GM23248 (cell line): ENCODE measurements around the gene RAI14. TPM values are rescaled to one million over a fixed set of nuclear protein-coding genes. Genes with fewer than 3 reads are reported as not detected.

ENCODE experiments used
- DNase-seq: peaks from one replicate; pipeline ENCODE4 v3.0.0-alpha.2; 2015
- H2AFZ ChIP-seq: fragments of 200-600 bp; sonication (generic); 2 replicates; pipeline ENCODE4 v1.6.1; 2016; ENCODE audit warnings: antibody characterized with exemption
- H3F3A ChIP-seq: fragments of 200-600 bp; sonication (generic); 2 replicates; pipeline ENCODE4 v1.6.1; 2016; ENCODE audit warnings: mild to moderate bottlenecking, antibody characterized with exemption, mixed run types; ENCODE audit not compliant: insufficient read depth
- H3K27ac ChIP-seq: fragments of 200-600 bp; sonication (generic); 2 replicates; pipeline ENCODE4 v1.5.1; 2016; ENCODE audit warnings: mild to moderate bottlenecking
- H3K27me3 ChIP-seq: fragments of 200-600 bp; sonication (generic); replicated peaks from 2 replicates; pipeline ENCODE4 v1.6.1; 2016; ENCODE audit warnings: mild to moderate bottlenecking; ENCODE audit not compliant: insufficient read depth
- H3K36me3 ChIP-seq: fragments of 200-600 bp; sonication (generic); 2 replicates; pipeline ENCODE4 v1.6.1; 2016; ENCODE audit warnings: low read depth, mild to moderate bottlenecking
- H3K4me1 ChIP-seq: fragments of 200-600 bp; sonication (generic); 2 replicates; pipeline ENCODE4 v1.6.1; 2016; ENCODE audit warnings: mild to moderate bottlenecking; ENCODE audit not compliant: insufficient read depth
- H3K4me2 ChIP-seq: fragments of 200-600 bp; sonication (generic); one replicate; pipeline ENCODE4 v1.6.1; 2016; ENCODE audit warnings: mild to moderate bottlenecking; ENCODE audit not compliant: unreplicated experiment
- H3K4me3 ChIP-seq: fragments of 200-600 bp; sonication (generic); 2 replicates; pipeline ENCODE4 v1.5.1; 2016; ENCODE audit warnings: mild to moderate bottlenecking
- H3K79me2 ChIP-seq: fragments of 200-600 bp; sonication (generic); 2 replicates; pipeline ENCODE4 v1.6.1; 2016; ENCODE audit warnings: mild to moderate bottlenecking; ENCODE audit not compliant: insufficient read depth
- H3K9ac ChIP-seq: fragments of 200-600 bp; sonication (generic); 2 replicates; pipeline ENCODE4 v1.6.1; 2016; ENCODE audit warnings: mild to moderate bottlenecking
- H3K9me2 ChIP-seq: fragments of 200-600 bp; sonication (generic); 2 replicates; pipeline ENCODE4 v1.6.1; 2016; ENCODE audit warnings: mixed run types, mild to moderate bottlenecking, moderate library complexity; ENCODE audit not compliant: insufficient read depth
- H3K9me3 ChIP-seq: fragments of 200-600 bp; sonication (generic); one replicate; pipeline ENCODE4 v1.6.1; 2017; ENCODE audit warnings: low read depth
- H4K20me1 ChIP-seq: fragments of 200-600 bp; sonication (generic); 2 replicates; pipeline ENCODE4 v1.6.0; 2016; ENCODE audit not compliant: insufficient read depth
- EZH2 ChIP-seq: fragments of 200-600 bp; sonication (generic); IDR thresholded peaks from 2 replicates; pipeline ENCODE4 v1.6.1; 2018; ENCODE audit warnings: antibody characterized with exemption, mild to moderate bottlenecking; ENCODE audit not compliant: insufficient read depth, poor library complexity, severe bottlenecking
- EZH2phosphoT487 ChIP-seq: fragments of 200-600 bp; sonication (generic); IDR thresholded peaks from 2 replicates; pipeline ENCODE4 v1.6.1; 2018; ENCODE audit warnings: antibody characterized with exemption, moderate library complexity, mild to moderate bottlenecking, low read depth; ENCODE audit not compliant: insufficient read depth
- WGBS, 2 experiments: methylation state at CpG; one replicate each; pipeline ENCODE4 v1.1.6; 2015 to 2017; ENCODE audit warnings: low lambda C conversion rate in 2 of 2, low coverage in 1 of 2; ENCODE audit errors: missing lambda C conversion rate in 2 of 2; 5-methylcytosine and 5-hydroxymethylcytosine counted together
- in situ Hi-C: fragments of 300-500 bp; cut with MboI; formaldehyde crosslinking; loops from 2 replicates; pipeline ENCODE4 v1.15.0; 2020
- polyA plus RNA-seq: library from polyadenylated mRNA; unstranded; fragments of >200 nt; fragmentation: Nextera tagmentation; extraction: Ambion mirVana; gene quantifications from 2 replicates; pipeline ENCODE4 v1.2.1, GENCODE V29; 2016
- total RNA-seq: library from RNA; depleted of rRNA; stranded (reverse); fragments of >200 nt; shearing (Covaris generic); gene quantifications from 2 replicates; pipeline ENCODE4 v1.2.3, GENCODE V29; 2014

Gene RAI14
- total and polyA plus RNA-seq, 2 experiments from 2014 or later, result 116 to 124 TPM

- peak; percentile 66 for DNase-seq
- in situ Hi-C loops, result no loop called here
- no peaks in the 10 kb centered on the region for H3K9me3 ChIP-seq
- peak overlapping the region; percentile 11 for H3K4me2 ChIP-seq
- peak overlapping the region; percentile 40 for H3K27ac ChIP-seq
- H3K9ac ChIP-seq, result no peak overlapping the region
- no peaks in the 10 kb centered on the region for H3K27me3 ChIP-seq
- no peak overlapping the region for H3K4me3 ChIP-seq
- H2AFZ ChIP-seq, result no peak overlapping the region
- peaks cover 92% of the 10 kb centered on the region for H3K79me2 ChIP-seq
- no peaks in the 10 kb centered on the region for H3K9me2 ChIP-seq
- peaks cover 6% of the 10 kb centered on the region; the same call in 1 of the 2 replicates for H3K36me3 ChIP-seq
- no peak for TF ChIP-seq EZH2
- 0 out of 2 replicates have a peak, but pooled peaks have one; percentile 48 for TF ChIP-seq EZH2phosphoT487
- 0 to 6% methylated on average over 1 of the region's 1 CpG for WGBS, 2 experiments
- no peaks in the 10 kb centered on the region for H4K20me1 ChIP-seq
- H3K4me1 ChIP-seq, result peaks cover 45% of the 10 kb centered on the region
- H3F3A ChIP-seq, result peaks cover 55% of the 10 kb centered on the region
Measured at GRCh38 chr5:34715711-34716110, 59.6 kb downstream of the RAI14 start.

GRCh38 chr5:34716986-34717385 lies 60.9 kb downstream of the RAI14 start:
- Histone ChIP-seq H3K36me3 (peaks cover 2% of the 10 kb centered on the region; the same call in 1 of the 2 replicates), H2AFZ (no peak overlapping the region), H3K79me2 (peaks cover 91% of the 10 kb centered on the region), H3K27me3 (no peaks in the 10 kb centered on the region), H3K4me1 (peaks cover 42% of the 10 kb centered on the region), H3F3A (peaks cover 59% of the 10 kb centered on the region), H3K9me3 (no peaks in the 10 kb centered on the region), H3K27ac (peak overlapping the region; percentile 81), H4K20me1 (no peaks in the 10 kb centered on the region), H3K4me2 (peak overlapping the region; percentile 75), H3K9me2 (no peaks in the 10 kb centered on the region), H3K4me3 (peak overlapping the region; percentile 45), H3K9ac (peak overlapping the region; percentile 57)
- TF ChIP-seq EZH2 (no peak), EZH2phosphoT487 (no peak)
- WGBS, 2 experiments, result 48 to 54% methylated on average over 2 of the region's 2 CpGs
- DNase-seq, result peak; percentile 56
- in situ Hi-C loops, result no loop called here

- 20 to 22% methylated on average over 9 of the region's 9 CpGs for WGBS, 2 experiments
- H3K36me3 ChIP-seq, result no peaks in the 10 kb centered on the region
- peak; percentile 97 for DNase-seq
- peak overlapping the region; percentile 45 for H3K4me3 ChIP-seq
- no peak for TF ChIP-seq EZH2
- TF ChIP-seq EZH2phosphoT487, result peak; percentile 91
- H3K9ac ChIP-seq, result peak overlapping the region; percentile 57
- H3K27me3 ChIP-seq, result no peaks in the 10 kb centered on the region
- H2AFZ ChIP-seq, result no peak overlapping the region
- peaks cover 42% of the 10 kb centered on the region for H3K4me1 ChIP-seq
- peaks cover 91% of the 10 kb centered on the region for H3K79me2 ChIP-seq
- no peaks in the 10 kb centered on the region for H3K9me2 ChIP-seq
- H3K4me2 ChIP-seq, result peak overlapping the region; percentile 75
- no peaks in the 10 kb centered on the region for H4K20me1 ChIP-seq
- peaks cover 62% of the 10 kb centered on the region for H3F3A ChIP-seq
- peak overlapping the region; percentile 81 for H3K27ac ChIP-seq
- no peaks in the 10 kb centered on the region for H3K9me3 ChIP-seq
- in situ Hi-C loops, result no loop called here
Measured at GRCh38 chr5:34717426-34718327, 61.5 kb downstream of the RAI14 start.

- Histone ChIP-seq H3K4me3 (no peak overlapping the region), H3K79me2 (peaks cover 91% of the 10 kb centered on the region), H3K4me1 (peaks cover 42% of the 10 kb centered on the region), H3K9ac (no peak overlapping the region), H3K9me2 (no peaks in the 10 kb centered on the region), H2AFZ (no peak overlapping the region), H3F3A (peaks cover 56% of the 10 kb centered on the region), H3K9me3 (no peaks in the 10 kb centered on the region), H4K20me1 (no peaks in the 10 kb centered on the region), H3K27ac (peak overlapping the region; percentile 81), H3K36me3 (no peaks in the 10 kb centered on the region), H3K4me2 (no peak overlapping the region), H3K27me3 (no peaks in the 10 kb centered on the region)
- TF ChIP-seq EZH2phosphoT487, result no peak
- TF ChIP-seq EZH2, result no peak
- in situ Hi-C loops, result no loop called here
- 96 to 100% methylated on average over 4 of the region's 4 CpGs for WGBS, 2 experiments
- no peak for DNase-seq
Measured at GRCh38 chr5:34718516-34718915, 62.4 kb downstream of the RAI14 start.
